IPS DF 6.9 (cell line): ENCODE data around the gene ZNF652.
"Not testable (repeated sequence)": the region's sequence is repeated elsewhere in the genome, so short reads cannot be mapped to it uniquely, and the experiment has no call there.

ENCODE experiments used
- DNase-seq: peaks from one replicate; pipeline ENCODE4 v3.0.0-alpha.2; 2013; ENCODE audit warnings: low read depth, low spot score
- H3K27ac ChIP-seq: one replicate; pipeline ENCODE4 v1.5.1; 2013; ENCODE audit warnings: low read length, control low read depth
- H3K27me3 ChIP-seq: 2 replicates; pipeline ENCODE4 v1.6.1; 2013; ENCODE audit warnings: mild to moderate bottlenecking, low read length; ENCODE audit not compliant: control insufficient read depth, insufficient read depth
- H3K36me3 ChIP-seq: 2 replicates; pipeline ENCODE4 v1.6.1; 2013; ENCODE audit warnings: low read length; ENCODE audit not compliant: control insufficient read depth, insufficient read depth
- H3K4me1 ChIP-seq: 2 replicates; pipeline ENCODE4 v1.6.1; 2013; ENCODE audit warnings: low read length; ENCODE audit not compliant: control insufficient read depth, insufficient read depth
- H3K4me3 ChIP-seq: 2 replicates; pipeline ENCODE4 v1.5.1; 2013; ENCODE audit warnings: mild to moderate bottlenecking, low read length
- H3K9me3 ChIP-seq: 2 replicates; pipeline ENCODE4 v1.6.1; 2013; ENCODE audit warnings: low read length, inconsistent platforms; ENCODE audit not compliant: control insufficient read depth, insufficient read depth
- WGBS: extraction: QIAGEN DNeasy Blood & Tissue Kit; methylation state at CpG from one replicate; pipeline ENCODE4 v1.1.7; 2013; ENCODE audit warnings: mixed read lengths, missing lambda C conversion rate; ENCODE audit not compliant: insufficient read length, insufficient coverage; 5-methylcytosine and 5-hydroxymethylcytosine counted together

ZNF652 gene

GRCh38 chr17:49287481-49287880, 74.6 kb downstream of the ZNF652 start:
- Histone ChIP-seq H3K9me3 (no peaks in the 10 kb centered on the region), H3K4me3 (no peak overlapping the region), H3K4me1 (no peaks in the 10 kb centered on the region), H3K27ac (no peak overlapping the region), H3K27me3 (no peaks in the 10 kb centered on the region), H3K36me3 (no peaks in the 10 kb centered on the region)
- no peak for DNase-seq
- no CpG with 5 or more reads among the region's 11 CpGs for WGBS

DNA sequence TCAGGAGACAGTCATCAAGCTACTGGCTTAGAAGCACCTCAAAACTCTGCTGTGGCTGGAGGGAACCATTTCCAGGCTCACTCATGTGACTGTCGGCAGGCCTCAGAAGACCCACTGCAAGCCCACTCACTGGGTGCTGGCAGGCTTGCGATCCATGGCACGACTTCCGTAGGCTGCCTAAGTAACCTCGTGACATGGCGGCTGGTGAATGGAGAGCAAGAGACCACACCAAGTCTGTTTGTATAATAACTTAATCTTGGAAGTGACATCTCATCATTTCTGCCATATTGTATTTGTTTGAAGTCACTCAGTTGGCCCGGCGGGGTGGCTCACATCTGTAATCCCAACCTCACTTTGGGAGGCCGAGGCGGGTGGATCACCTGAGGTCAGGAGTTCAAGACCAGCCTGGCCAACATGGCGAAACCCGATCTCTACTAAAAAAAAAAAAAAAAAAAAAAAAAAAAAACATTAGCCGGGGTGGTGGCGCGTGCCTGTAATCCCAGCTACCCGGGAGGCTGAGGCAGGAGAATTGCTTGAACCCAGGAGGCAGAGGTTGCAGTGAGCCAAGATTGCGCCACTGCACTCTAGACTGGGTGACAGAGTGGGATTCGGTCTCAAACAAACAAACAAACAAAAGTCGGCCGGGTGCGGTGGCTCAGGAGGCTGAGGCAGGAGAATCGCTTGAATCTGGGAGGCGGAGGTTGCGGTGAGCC, 75.6 kb downstream of the ZNF652 start:
- H3K9me3 ChIP-seq, H3K4me1 ChIP-seq, H3K4me3 ChIP-seq, H3K36me3 ChIP-seq, H3K27ac ChIP-seq, DNase-seq, H3K27me3 ChIP-seq: not testable (repeated sequence)
- WGBS = no CpG with 5 or more reads among the region's 24 CpGs

GRCh38 chr17:49285716-49286115, 76.3 kb downstream of the ZNF652 start:
- Histone ChIP-seq H3K27ac (no peak overlapping the region), H3K27me3 (no peaks in the 10 kb centered on the region), H3K4me1 (no peaks in the 10 kb centered on the region), H3K9me3 (no peaks in the 10 kb centered on the region), H3K4me3 (no peak overlapping the region), H3K36me3 (no peaks in the 10 kb centered on the region)
- no peak for DNase-seq
- WGBS = no CpG with 5 or more reads among the region's 6 CpGs

- Histone ChIP-seq H3K27ac (no peak overlapping the region), H3K36me3 (no peaks in the 10 kb centered on the region), H3K27me3 (no peaks in the 10 kb centered on the region), H3K4me1 (peaks cover 1% of the 10 kb centered on the region; the same call in 1 of the 2 replicates), H3K9me3 (no peaks in the 10 kb centered on the region), H3K4me3 (no peak overlapping the region)
- no peak for DNase-seq
- no CpG with 5 or more reads among the region's 4 CpGs for WGBS
Observed at GRCh38 chr17:49280918-49281317, 81.1 kb downstream of the ZNF652 start.

GRCh38 chr17:49280061-49280460, 82.0 kb downstream of the ZNF652 start:
- no CpG with 5 or more reads among the region's 5 CpGs for WGBS
- DNase-seq = no peak
- Histone ChIP-seq H3K9me3 (no peaks in the 10 kb centered on the region), H3K4me1 (peaks cover 1% of the 10 kb centered on the region; the same call in 1 of the 2 replicates), H3K36me3 (no peaks in the 10 kb centered on the region), H3K27me3 (no peaks in the 10 kb centered on the region), H3K27ac (no peak overlapping the region), H3K4me3 (no peak overlapping the region)

- H3K9me3 ChIP-seq, H3K27ac ChIP-seq, H3K4me3 ChIP-seq, H3K27me3 ChIP-seq, H3K36me3 ChIP-seq, H3K4me1 ChIP-seq, DNase-seq: not testable (repeated sequence)
- no CpG with 5 or more reads among the region's 11 CpGs for WGBS
Observed at GRCh38 chr17:49279263-49280015, 82.6 kb downstream of the ZNF652 start.

GRCh38 chr17:49278076-49278475, 84.0 kb downstream of the ZNF652 start:
- no peak overlapping the region for H3K27ac ChIP-seq
- no peaks in the 10 kb centered on the region for H3K9me3 ChIP-seq
- H3K36me3 ChIP-seq = no peaks in the 10 kb centered on the region
- H3K27me3 ChIP-seq = no peaks in the 10 kb centered on the region
- no CpG with 5 or more reads among the region's 3 CpGs for WGBS
- no peak overlapping the region for H3K4me3 ChIP-seq
- no peak for DNase-seq
- H3K4me1 ChIP-seq = peaks cover 1% of the 10 kb centered on the region

- Histone ChIP-seq H3K9me3 (no peaks in the 10 kb centered on the region), H3K4me1 (peaks cover 1% of the 10 kb centered on the region), H3K27me3 (no peaks in the 10 kb centered on the region), H3K27ac (no peak overlapping the region), H3K4me3 (no peak overlapping the region), H3K36me3 (no peaks in the 10 kb centered on the region)
- no peak for DNase-seq
- no CpG with 5 or more reads among the region's 13 CpGs for WGBS
Observed at GRCh38 chr17:49277638-49278037, 84.4 kb downstream of the ZNF652 start.

DNA sequence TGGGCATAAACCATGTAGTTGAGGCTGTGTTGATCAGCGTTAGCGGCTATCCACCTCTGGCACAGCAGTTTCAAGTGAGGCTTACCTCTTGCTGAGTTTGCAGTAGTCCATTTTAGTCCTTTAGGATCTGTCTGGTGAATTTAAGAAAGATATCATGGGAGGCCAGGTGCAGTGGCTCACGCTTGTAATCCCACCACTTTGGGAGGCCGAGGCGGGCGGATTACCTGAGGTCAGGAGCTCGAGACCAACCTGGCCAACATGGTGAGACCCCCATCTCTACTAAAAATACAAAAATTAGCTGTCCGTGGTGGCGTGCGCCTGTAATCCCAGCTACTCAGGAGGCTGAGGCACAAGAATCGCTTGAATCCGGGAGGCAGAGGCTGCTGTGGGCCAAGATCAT, 86.1 kb downstream of the ZNF652 start:
- no CpG with 5 or more reads among the region's 12 CpGs for WGBS
- not testable (repeated sequence) for H3K9me3 ChIP-seq, H3K27me3 ChIP-seq, H3K36me3 ChIP-seq, DNase-seq, H3K4me3 ChIP-seq, H3K27ac ChIP-seq, H3K4me1 ChIP-seq

DNA sequence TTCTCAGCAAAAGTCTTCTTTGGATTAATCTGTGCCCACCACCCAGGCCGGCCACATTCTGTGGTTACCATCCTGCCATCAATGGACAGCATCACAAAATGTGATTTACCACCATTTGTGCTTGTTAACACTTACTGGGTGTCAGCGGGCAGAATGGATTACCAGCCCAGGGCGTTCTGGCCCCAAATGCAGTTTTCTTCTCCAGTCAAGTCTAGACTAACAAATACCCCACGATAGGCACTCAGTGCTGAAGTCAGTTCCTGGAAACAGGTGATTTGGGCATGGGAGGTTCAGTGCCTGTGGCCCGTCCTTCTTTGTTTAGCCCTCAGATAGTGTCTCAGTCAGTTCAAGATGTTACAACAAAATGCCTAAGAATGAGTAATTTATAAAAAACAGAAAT, 92.7 kb downstream of the ZNF652 start:
- H3K9me3 ChIP-seq = no peaks in the 10 kb centered on the region
- WGBS = no CpG with 5 or more reads among the region's 5 CpGs
- H3K4me3 ChIP-seq = no peak overlapping the region
- no peak for DNase-seq
- H3K4me1 ChIP-seq = no peaks in the 10 kb centered on the region
- no peaks in the 10 kb centered on the region for H3K36me3 ChIP-seq
- no peak overlapping the region for H3K27ac ChIP-seq
- H3K27me3 ChIP-seq = no peaks in the 10 kb centered on the region

- Histone ChIP-seq H3K36me3 (no peaks in the 10 kb centered on the region), H3K27me3 (no peaks in the 10 kb centered on the region), H3K4me3 (no peak overlapping the region), H3K4me1 (no peaks in the 10 kb centered on the region), H3K27ac (no peak overlapping the region), H3K9me3 (no peaks in the 10 kb centered on the region)
- no CpG with 5 or more reads among the region's 3 CpGs for WGBS
- DNase-seq = no peak
Observed at GRCh38 chr17:49267912-49268311, 94.1 kb downstream of the ZNF652 start.
